ENCODE results near the gene CGREF1. TPM values are rescaled to one million over a fixed set of nuclear protein-coding genes. Genes with fewer than 3 reads are reported as not detected.
A peak's percentile ranks its signal among the peaks of the same experiment; 100 is the strongest.
"Not testable (repeated sequence)": the region's sequence is repeated elsewhere in the genome, so short reads cannot be mapped to it uniquely, and the experiment has no call there.

CGREF1 gene
- polyA plus RNA-seq, 6 donors from 2014 or later: not detected

DNA sequence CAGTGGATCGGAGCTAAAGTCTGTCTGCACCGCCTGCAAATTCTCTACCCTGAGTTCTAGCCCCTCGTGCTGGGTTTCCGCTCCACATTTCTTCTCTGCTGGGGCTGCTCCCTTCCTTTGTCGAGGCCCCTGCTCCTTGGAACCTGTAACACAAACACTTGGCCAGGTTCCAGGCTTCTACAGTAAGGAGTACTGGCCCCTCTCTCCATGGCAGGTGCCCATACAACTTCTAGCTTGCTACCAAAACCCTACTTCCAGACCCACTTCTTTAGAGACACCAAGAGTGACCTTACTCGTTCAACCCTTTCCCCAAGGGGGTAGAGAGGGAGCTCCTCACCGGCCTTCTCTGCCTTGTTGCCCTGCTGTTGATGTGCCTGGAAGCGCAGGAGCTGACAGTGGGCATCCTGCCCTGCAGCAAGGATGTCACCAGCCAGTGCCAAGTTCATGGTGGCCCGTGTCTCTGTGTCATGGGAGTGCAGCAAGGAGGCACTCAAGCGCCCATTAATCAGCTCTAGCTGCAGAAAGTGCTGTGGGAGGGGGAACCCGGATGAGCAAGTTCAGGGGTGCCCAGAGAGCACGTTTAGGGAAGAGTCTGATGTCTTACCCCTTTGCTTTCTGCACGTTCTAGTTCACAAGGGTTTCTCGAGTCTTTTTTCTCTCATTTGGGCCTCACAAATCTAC, 14.4 kb upstream of the CGREF1 start:
- Mint-ChIP-seq H3K36me3 (peaks cover 0 to 14% of the 10 kb centered on the region in 2 donors), H3K9me3 (no peaks in the 10 kb centered on the region), H3K4me3 (peak overlapping the region; percentile 82 to 99 (median 94)), H3K4me1 (peaks cover 24 to 41% (median 32%) of the 10 kb centered on the region in 3 donors), H3K27ac (peak overlapping the region in 4 of 6 donors; percentile 11 to 96 (median 87)), H3K27me3 (no peaks in the 10 kb centered on the region)
- DNase-seq (no peak), ATAC-seq (ENCODE audit: low read depth in 2 of 2) (no peak)

DNA sequence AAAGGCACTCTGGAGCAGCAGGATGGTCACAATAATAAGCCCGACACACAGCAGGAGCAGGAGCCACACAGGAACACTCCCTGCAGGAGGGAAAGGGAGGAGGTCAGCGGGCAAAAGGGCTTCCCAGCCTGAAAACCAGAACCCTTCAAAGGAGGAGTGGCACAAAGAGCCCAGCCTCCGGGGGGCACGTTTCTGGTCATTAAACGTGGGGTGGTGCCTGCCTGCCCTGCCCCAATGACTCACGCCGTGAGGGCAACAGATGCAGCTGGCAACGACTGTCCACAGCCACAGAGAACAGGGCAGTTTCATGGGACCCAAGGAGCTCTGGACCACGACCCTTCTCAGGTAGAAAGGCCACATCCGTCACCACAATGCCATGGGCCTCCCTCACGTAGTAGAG, 12.5 kb upstream of the CGREF1 start:
- Mint-ChIP-seq H3K4me3 (peak overlapping the region in 4 of 8 donors; percentile 40 to 97 (median 50)), H3K9me3 (no peaks in the 10 kb centered on the region)

DNA sequence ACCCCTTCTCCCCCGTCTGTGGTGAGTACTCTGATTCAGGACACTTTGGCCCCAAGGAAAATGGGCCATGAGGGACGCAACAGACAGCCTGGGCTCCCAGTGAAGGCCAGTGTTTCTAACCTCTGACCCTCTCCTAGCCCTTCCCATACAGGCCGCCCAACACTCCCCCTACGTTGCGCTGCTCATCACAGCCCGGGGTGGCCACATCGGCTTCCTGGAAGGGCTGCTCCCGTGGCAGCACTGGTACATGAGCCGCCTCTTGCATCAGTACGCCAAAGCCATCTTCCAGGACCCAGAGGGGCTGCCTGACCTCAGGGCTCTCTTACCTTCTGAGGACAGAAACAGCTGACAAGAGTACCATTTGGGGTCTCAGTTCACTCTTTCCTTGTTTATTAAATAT, 11.5 kb upstream of the CGREF1 start:
- Mint-ChIP-seq H3K36me3 (peaks cover 0 to 14% of the 10 kb centered on the region in 2 donors), H3K4me3 (peak overlapping the region in 1 of 8 donors; percentile 5), H3K27me3 (no peaks in the 10 kb centered on the region), H3K4me1 (peaks cover 24 to 37% (median 29%) of the 10 kb centered on the region in 3 donors), H3K9me3 (no peaks in the 10 kb centered on the region), H3K27ac (peak overlapping the region in 1 of 6 donors; percentile 80)
- DNase-seq (no peak), ATAC-seq (ENCODE audit: low read depth in 2 of 2) (no peak)

More for the DNA sequence above, 12.5 kb upstream of the CGREF1 start:
- Mint-ChIP-seq H3K27ac (peak overlapping the region in 1 of 6 donors; percentile 75), H3K27me3 (no peaks in the 10 kb centered on the region), H3K4me1 (peaks cover 24 to 41% (median 32%) of the 10 kb centered on the region in 3 donors), H3K36me3 (peaks cover 0 to 14% of the 10 kb centered on the region in 2 donors)
- no peak for DNase-seq
- no peak for ATAC-seq (ENCODE audit: low read depth in 2 of 2)

DNA sequence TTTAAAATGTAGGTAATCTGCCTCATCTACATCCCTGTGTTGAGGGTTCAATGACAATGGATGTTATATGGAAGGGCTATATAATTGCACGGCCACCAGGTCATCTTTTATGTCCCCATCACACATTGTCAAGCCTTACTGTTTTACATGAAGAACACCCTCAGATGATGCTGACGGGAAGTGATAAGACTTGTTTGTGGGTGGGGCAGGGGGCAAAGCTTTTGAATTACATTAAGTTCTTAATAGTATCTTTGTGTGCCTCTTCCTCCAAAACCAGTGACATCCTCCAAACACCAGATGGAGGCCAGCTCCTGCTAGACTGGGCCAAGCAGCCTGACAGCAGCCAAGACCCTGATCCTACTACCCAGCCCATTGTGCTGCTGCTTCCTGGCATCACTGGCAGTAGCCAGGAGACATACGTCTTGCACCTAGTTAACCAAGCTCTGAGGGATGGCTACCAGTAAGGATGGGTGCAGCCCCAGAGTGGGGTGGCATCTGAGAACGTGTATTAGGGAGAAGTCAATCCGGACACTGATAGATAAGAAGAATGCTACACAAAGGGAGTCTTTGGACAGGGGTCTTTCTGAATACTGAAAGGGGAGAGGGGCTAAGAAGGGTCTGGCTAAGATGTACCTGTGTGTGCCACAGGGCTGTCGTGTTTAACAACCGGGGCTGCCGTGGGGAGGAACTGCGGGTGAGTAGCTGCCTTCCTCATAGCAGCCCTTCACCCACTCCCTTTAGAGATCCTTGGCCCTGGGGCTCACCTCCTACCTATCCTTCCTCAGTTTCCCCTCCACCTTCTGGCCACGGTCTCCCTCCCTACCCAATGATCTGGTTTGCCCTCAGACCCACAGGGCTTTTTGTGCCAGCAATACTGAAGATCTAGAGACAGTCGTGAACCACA, 10.0 kb upstream of the CGREF1 start:
- peaks cover 0 to 14% of the 10 kb centered on the region in 2 donors for H3K36me3 Mint-ChIP-seq
- peaks cover 22 to 28% (median 22%) of the 10 kb centered on the region in 3 donors for H3K4me1 Mint-ChIP-seq
- no peaks in the 10 kb centered on the region for H3K9me3 Mint-ChIP-seq
- H3K27me3 Mint-ChIP-seq: no peaks in the 10 kb centered on the region
- no peak for DNase-seq
- peak overlapping the region in 1 of 6 donors; percentile 39 for H3K27ac Mint-ChIP-seq
- no peak for ATAC-seq (ENCODE audit: low read depth in 2 of 2)
- H3K4me3 Mint-ChIP-seq: peak overlapping the region in 1 of 8 donors; percentile 28

DNA sequence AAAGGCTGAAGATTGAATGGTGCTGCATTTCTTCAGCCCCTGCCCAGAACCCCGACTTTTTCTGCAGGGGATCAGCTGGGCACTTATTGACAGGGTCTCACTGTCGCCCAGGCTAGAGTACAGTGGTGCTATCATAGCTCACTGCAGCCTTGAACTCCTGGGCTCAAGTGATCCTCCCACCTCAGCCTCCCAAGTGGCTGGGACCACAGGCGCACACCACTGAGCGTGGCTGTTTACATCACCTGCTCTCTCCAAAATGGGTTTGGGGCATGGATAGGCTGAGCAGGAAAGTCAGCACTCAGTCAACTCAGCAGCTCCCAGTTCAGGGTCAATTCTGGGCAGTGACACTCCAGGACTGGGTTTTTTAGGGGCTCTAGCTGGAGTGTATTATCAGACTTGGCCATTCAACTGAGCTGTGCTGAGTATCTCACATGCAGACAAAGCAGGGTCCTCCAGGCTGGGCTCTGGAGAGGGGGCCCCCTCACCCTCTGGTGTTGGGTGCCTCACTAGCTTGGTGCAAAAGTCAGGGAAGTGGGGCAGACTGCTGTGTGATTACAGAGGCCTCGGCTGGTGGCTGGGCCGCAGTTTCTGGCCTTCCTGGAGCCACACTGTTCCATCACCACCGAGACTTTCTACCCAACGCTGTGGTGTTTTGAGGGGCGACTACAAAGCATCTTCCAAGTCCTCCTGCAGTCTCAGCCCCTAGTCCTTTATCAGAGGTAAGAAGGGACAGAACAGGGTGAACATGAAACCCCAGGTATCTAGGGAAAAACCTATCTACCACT, 9.1 kb upstream of the CGREF1 start:
- Mint-ChIP-seq H3K27me3 (no peaks in the 10 kb centered on the region), H3K4me1 (peaks cover 17 to 25% (median 21%) of the 10 kb centered on the region in 3 donors), H3K36me3 (peaks cover 0 to 14% of the 10 kb centered on the region in 2 donors), H3K4me3 (no peak overlapping the region), H3K9me3 (no peaks in the 10 kb centered on the region), H3K27ac (no peak overlapping the region)
- ATAC-seq (ENCODE audit: low read depth in 2 of 2) (no peak), DNase-seq (no peak)

DNA sequence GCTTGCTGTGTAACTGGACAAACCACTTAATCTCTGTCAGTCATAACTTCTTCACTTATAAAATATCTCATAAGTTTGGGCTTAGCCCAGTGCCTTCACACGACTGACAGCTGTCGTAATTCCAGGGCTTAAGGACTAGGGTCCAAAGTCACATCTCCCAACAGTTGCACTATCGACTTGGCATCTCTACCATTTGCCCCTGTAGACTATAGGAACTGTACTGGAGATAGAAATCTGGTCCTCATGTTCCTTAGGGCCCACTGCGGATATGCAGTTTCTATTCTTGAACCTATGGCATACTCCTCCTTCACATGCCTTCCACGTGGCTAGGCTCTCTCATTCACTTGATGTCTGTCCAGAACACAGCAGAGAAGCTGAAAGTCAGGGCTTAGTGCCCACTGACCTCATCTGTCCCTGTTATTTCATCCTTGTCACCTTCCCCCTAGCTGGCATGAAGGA, 7.4 kb upstream of the CGREF1 start:
- DNase-seq (no peak), ATAC-seq (ENCODE audit: low read depth in 2 of 2) (no peak)
- Mint-ChIP-seq H3K4me1 (peaks cover 14 to 21% (median 20%) of the 10 kb centered on the region in 3 donors), H3K36me3 (peaks cover 0 to 13% of the 10 kb centered on the region in 2 donors), H3K9me3 (no peaks in the 10 kb centered on the region), H3K27ac (no peak overlapping the region), H3K27me3 (peaks cover 0 to 11% (median 7%) of the 10 kb centered on the region in 3 donors), H3K4me3 (peak overlapping the region in 2 of 8 donors; percentile 18 to 40)

DNA sequence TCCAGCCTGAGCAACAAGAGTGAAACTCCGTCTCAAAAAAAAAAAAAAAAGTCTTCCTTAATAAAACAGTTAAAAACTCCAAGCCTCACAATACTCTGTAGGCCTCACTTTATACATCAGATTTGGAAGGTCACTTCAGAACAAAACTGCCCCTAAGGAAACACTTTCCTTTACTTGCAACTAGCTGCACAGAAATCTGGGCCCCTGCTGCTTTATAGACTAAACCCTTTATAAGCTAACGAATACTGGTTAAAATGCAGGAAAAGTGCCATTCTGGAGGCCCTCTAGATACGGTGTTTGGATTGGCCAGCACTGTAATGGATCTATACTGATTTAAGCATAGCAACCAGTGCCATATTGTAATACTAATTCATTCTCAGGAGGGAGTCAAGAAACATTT, 6.2 kb upstream of the CGREF1 start:
- peaks cover 0 to 1% of the 10 kb centered on the region in 2 donors for H3K36me3 Mint-ChIP-seq
- no peak for DNase-seq
- H3K27ac Mint-ChIP-seq: no peak overlapping the region
- peaks cover 14 to 21% (median 20%) of the 10 kb centered on the region in 3 donors for H3K4me1 Mint-ChIP-seq
- no peak for ATAC-seq (ENCODE audit: low read depth in 2 of 2)
- peak overlapping the region in 4 of 8 donors; percentile 9 to 92 (median 48) for H3K4me3 Mint-ChIP-seq
- peaks cover 0 to under 1% (median 0%) of the 10 kb centered on the region in 7 donors for H3K9me3 Mint-ChIP-seq
- peaks cover 6 to 21% (median 17%) of the 10 kb centered on the region in 3 donors for H3K27me3 Mint-ChIP-seq

DNA sequence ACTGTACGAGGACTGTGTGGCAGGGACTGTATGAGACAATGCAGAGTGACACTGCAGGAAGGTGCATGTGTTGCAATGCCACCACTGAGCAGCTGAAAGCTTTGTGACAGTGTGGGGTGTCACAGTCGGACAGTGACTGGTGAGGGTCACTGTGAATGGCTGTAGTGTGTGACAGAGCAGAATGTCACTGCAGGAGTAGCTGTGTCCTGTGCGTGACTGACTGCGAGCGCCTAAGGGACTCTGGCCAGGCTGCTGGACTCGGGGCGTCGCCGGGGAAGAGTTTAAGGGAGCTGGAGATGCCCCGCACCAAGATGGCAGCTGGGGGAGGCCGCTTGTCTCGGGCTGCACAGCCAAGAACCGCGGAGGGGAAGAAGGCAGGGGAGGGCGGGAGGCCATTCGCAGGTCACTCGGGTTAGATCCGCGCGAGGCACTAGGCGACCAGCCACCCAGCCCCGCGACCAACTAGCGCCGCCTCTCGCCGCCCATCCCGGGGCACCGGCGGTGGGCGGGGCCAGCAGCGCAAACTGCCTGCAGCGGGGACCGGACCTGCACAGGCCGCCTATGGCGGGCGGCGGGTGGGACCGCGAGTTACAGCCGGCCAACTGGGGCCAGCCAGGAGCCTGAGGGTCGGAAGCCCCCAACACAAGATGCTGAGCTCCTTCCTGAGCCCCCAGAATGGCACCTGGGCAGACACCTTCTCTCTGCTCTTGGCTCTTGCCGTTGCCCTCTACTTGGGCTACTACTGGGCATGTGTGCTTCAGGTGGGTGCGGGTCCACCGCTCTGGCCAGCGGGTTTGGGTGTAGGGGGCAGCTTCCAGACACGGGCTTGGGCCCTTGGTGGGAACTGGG, 4.6 kb upstream of the CGREF1 start, which contains the start of gene ABHD1:
Gene ABHD1, plus strand, starts transcription at position 514 of the 849 bp plus-strand sequence. Its CDS starts 134 bp downstream, at position 648.
- peak; percentile 75 to 78 for ATAC-seq (ENCODE audit: low read depth in 2 of 2)
- H3K27me3 Mint-ChIP-seq: peaks cover 16 to 35% (median 30%) of the 10 kb centered on the region in 3 donors
- H3K36me3 Mint-ChIP-seq: no peaks in the 10 kb centered on the region

DNA sequence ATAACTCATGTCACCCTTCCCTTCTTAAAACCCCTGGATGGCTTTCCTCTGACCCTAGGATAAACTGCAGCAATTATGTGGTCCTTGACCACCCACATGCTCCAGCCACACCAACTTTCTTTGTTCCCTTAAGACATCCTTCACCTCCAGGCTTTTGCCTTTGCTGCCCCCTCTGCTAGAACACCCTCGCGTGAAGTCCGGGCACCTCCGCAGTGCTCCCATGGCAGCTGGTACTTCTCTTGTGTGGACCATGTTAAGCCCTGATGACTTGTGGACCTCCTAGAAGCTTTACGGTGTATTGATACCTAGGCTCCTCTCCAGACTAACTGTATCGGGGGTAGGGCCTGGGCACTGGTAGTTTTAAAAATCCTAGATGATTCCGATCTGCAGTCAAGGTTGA, 3.9 kb upstream of the CGREF1 start:
- ATAC-seq (ENCODE audit: low read depth in 2 of 2): no peak
- Mint-ChIP-seq H3K4me1 (peaks cover 7 to 19% (median 13%) of the 10 kb centered on the region in 3 donors), H3K27ac (no peak overlapping the region), H3K27me3 (peaks cover 16 to 38% (median 35%) of the 10 kb centered on the region in 3 donors), H3K36me3 (no peaks in the 10 kb centered on the region), H3K9me3 (peaks cover 0 to 3% (median 0%) of the 10 kb centered on the region in 7 donors), H3K4me3 (peak overlapping the region; percentile 89 to 95 (median 92))
- no peak for DNase-seq

More for the DNA sequence above, 4.6 kb upstream of the CGREF1 start, which contains the start of gene ABHD1:
- Mint-ChIP-seq H3K4me1 (peaks cover 7 to 18% (median 13%) of the 10 kb centered on the region in 3 donors), H3K9me3 (peaks cover 0 to 3% (median 0%) of the 10 kb centered on the region in 7 donors), H3K27ac (peak within 1 kb of the TSS in 2 of 6 donors; percentile 26 to 34), H3K4me3 (peak within 1 kb of the TSS; percentile 89 to 95 (median 92))
- DNase-seq: peak; percentile 57

DNA sequence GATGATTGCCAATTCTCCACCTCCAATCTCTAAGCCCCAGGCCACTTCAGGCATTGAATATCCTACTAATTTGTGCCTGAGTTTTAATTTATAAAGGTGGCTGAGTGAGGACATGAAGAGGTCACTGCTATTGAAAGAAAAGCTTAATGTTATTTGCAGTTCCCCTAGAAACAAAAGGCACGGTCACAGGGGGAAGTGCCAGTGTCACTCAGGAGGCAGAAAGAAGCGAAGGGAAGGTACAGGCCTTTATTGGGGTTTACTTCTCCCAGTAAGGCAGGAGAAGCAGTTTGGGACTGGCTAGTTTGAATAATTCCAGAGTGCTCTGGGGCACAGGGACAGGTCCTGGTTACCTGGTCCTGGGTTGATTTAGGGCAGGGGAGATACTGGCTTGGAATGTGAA, 3.0 kb upstream of the CGREF1 start:
- ATAC-seq (ENCODE audit: low read depth in 2 of 2) (no peak), DNase-seq (no peak)
- Mint-ChIP-seq H3K9me3 (peaks cover 0 to 3% (median 0%) of the 10 kb centered on the region in 7 donors), H3K27me3 (peaks cover 16 to 43% (median 35%) of the 10 kb centered on the region in 3 donors), H3K4me3 (peak overlapping the region in 4 of 8 donors; percentile 13 to 81 (median 64)), H3K36me3 (no peaks in the 10 kb centered on the region), H3K27ac (peak overlapping the region in 2 of 6 donors; percentile 53 to 76), H3K4me1 (peaks cover 7 to 19% (median 13%) of the 10 kb centered on the region in 3 donors)

DNA sequence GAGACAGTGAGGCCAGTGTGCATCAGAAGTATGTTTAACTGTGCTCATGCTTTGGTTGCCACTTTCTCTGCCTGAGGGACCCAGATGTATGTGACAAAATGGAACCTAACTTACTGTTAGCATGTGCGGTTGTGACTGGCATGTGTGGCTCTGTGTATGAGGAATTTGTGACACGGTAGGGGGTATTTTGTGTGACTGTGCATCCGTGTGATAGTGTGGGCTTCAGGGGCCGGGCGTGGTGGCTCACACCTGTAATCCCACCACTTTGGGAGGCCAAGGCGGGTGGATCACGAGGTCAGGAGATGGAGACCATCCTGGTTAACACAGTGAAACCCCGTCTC, 372 bp upstream of the CGREF1 start:
- not testable (repeated sequence) for H3K27ac Mint-ChIP-seq; H3K36me3 Mint-ChIP-seq; ATAC-seq (ENCODE audit: low read depth in 2 of 2); DNase-seq; H3K9me3 Mint-ChIP-seq
- peaks cover 16 to 53% (median 35%) of the 10 kb centered on the region in 3 donors for H3K27me3 Mint-ChIP-seq
- peak overlapping the region in 6 of 8 donors; percentile 61 to 87 (median 76) for H3K4me3 Mint-ChIP-seq
- peaks cover 7 to 19% (median 13%) of the 10 kb centered on the region in 3 donors for H3K4me1 Mint-ChIP-seq
